Naive thymus-derived CD8-positive, alpha-beta T cell (primary cell): ENCODE data around the gene POLR1G. TPM values are rescaled to one million over a fixed set of nuclear protein-coding genes. Genes with fewer than 3 reads are reported as not detected.
"Not testable (repeated sequence)": the region's sequence is repeated elsewhere in the genome, so short reads cannot be mapped to it uniquely, and the experiment has no call there.

Experiments used
- ATAC-seq, 2 donors: fragments of 150-1000 bp; cut with Tn5 transposase in 1 of 2; sonication (Bioruptor Pico), chemical (Tn5 transposase) in 1 of 2; 1 replicate in 1 of 2; 2 replicates in 1 of 2; pipeline ENCODE4 v1.10.0; 2021; ENCODE audit warnings: mild to moderate bottlenecking in 2 of 2, moderate library complexity in 2 of 2
- POLR2A ChIA-PET: fragments of 350-600 bp; sonication (Branson Sonifier 250); formaldehyde crosslinking; loops from one replicate; lab custom pipeline; 2021; ENCODE audit warnings: antibody characterized with exemption; lab: Charles Lee
- DNase-seq, 10 donors: peaks; one replicate each; pipeline versions ENCODE4 v3.0.0 to v3.0.0-alpha.2; 2020 to 2022
- H3K27ac Mint-ChIP-seq, 10 donors: one replicate each; pipeline ENCODE4 v1.8.0; 2020 to 2022; ENCODE audit warnings: mild to moderate bottlenecking in 10 of 10, mixed read lengths in 10 of 10, moderate library complexity in 4 of 10, inconsistent platforms in 1 of 10
- H3K27me3 Mint-ChIP-seq, 5 donors: one replicate each; pipeline ENCODE4 v1.8.0; 2021 to 2022; ENCODE audit warnings: mixed read lengths in 5 of 5
- H3K36me3 Mint-ChIP-seq, 3 donors: one replicate each; pipeline ENCODE4 v1.8.0; 2020 to 2022; ENCODE audit warnings: mixed read lengths in 3 of 3, mild to moderate bottlenecking in 2 of 3, inconsistent platforms in 1 of 3
- H3K4me1 Mint-ChIP-seq, 4 donors: one replicate each; pipeline ENCODE4 v1.8.0; 2021 to 2022; ENCODE audit warnings: mixed read lengths in 4 of 4
- H3K4me3 Mint-ChIP-seq, 10 donors: one replicate each; pipeline ENCODE4 v1.8.0; 2020 to 2022; ENCODE audit warnings: mild to moderate bottlenecking in 10 of 10, mixed read lengths in 10 of 10, moderate library complexity in 6 of 10, inconsistent platforms in 1 of 10
- H3K9me3 Mint-ChIP-seq, 9 donors: one replicate each; pipeline ENCODE4 v1.8.0; 2020 to 2022; ENCODE audit warnings: mixed read lengths in 9 of 9, mild to moderate bottlenecking in 3 of 9, inconsistent platforms in 1 of 9, moderate library complexity in 1 of 9
- polyA plus RNA-seq, 3 donors: library from polyadenylated mRNA; unstranded; fragments of 300-500 nt; fragmentation: Illumina TruSeq; gene quantifications; one replicate each; pipeline ENCODE4 v1.2.3, GENCODE V29; 2021
- total RNA-seq, 8 experiments: library from RNA in 2 of 8; stranded (reverse) in 2 of 8; gene quantifications; one replicate each; pipeline ENCODE4 v1.2.3 and lab custom pipeline; 2021 to 2026

Gene POLR1G
- total and polyA plus RNA-seq, 5 experiments from 2014 or later = 2.4 to 7.4 (median 3.4) TPM

DNA sequence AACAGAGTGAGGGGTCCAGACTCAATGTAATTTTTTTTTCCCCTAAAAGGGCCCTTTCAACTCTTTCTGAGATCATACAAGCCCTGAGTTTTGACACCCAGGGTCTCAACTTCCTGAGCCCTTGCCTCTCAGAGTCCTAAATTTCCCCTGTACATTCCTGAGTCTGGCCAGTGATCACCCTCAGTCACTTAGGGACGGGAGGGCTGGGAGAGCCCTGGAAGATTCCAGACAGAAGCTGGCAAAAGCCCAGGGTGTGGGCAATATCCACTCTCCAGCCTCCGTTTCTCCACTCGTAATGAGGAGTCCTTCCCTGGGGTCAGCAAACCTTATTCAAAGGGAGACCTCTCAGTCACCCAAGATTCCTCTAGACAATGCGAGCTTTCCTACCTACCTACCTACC lies 3.2 kb upstream of the POLR1G start:
- peaks cover 21 to 48% (median 42%) of the 10 kb centered on the region in 4 donors for H3K4me1 Mint-ChIP-seq
- peak overlapping the region in 2 of 10 donors; percentile 33 to 34 for H3K4me3 Mint-ChIP-seq
- H3K27me3 Mint-ChIP-seq = peaks cover 19 to 59% (median 26%) of the 10 kb centered on the region in 5 donors
- no peak for ATAC-seq
- DNase-seq = no peak
- POLR2A ChIA-PET = interaction anchor here (0.9 kb wide), 1 partner anchor 11 kb away, joined by 3 read pairs; no protein-coding TSS in a partner anchor
- H3K9me3 Mint-ChIP-seq = peaks cover 0 to 3% (median 0%) of the 10 kb centered on the region in 9 donors
- no peak overlapping the region for H3K27ac Mint-ChIP-seq
- H3K36me3 Mint-ChIP-seq = peaks cover 0 to under 1% (median 0%) of the 10 kb centered on the region in 3 donors

DNA sequence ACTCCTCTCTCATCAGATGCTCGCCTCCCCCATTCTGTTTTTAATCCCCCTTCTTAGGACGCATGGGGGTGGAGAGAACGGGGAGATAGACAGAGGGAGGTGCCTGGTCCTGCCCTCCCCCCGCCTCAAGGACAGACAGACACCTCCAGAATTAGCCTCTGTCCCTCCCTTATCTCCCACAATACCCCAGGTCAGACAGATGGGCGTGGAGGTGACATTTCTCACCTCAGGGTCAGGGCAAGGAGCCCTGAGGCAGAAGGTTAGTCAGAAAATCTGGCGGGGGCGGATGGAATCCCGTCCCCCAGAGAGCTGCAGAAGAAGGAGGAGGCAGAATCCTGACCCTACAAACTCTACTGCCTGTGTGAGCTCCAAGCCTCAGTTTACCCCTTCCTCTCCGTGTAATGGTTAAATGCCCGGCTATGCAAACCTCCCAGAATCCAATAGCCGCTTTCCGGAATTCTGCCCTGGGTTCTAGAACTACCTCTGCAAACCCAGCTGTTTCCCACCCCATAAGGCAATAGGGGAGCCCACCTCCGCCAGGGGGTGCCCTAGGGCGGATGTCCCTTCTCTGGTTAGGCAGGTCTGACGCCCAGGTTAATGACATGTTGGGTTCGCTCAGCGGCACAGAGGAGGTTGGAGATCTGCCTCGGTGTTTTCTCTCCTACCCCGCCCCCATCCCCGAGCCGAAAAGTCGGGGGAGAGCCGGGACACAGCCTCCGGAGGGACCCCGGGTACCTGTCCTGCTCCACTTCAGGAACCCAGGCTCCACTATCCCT lies 2.5 kb upstream of the POLR1G start:
- POLR2A ChIA-PET = no interaction called here
- peak overlapping the region; percentile 47 to 100 (median 94) for H3K4me3 Mint-ChIP-seq
- peaks cover 20 to 47% (median 41%) of the 10 kb centered on the region in 4 donors for H3K4me1 Mint-ChIP-seq
- peaks cover 14 to 52% (median 21%) of the 10 kb centered on the region in 5 donors for H3K27me3 Mint-ChIP-seq
- DNase-seq (peak; percentile 39 to 76 (median 50)), ATAC-seq (peak in 1 of 2 donors; percentile 17)
- peak overlapping the region in 3 of 10 donors; percentile 29 to 40 (median 38) for H3K27ac Mint-ChIP-seq
- peaks cover 0 to 5% (median 0%) of the 10 kb centered on the region in 3 donors for H3K36me3 Mint-ChIP-seq
- no peaks in the 10 kb centered on the region for H3K9me3 Mint-ChIP-seq

DNA sequence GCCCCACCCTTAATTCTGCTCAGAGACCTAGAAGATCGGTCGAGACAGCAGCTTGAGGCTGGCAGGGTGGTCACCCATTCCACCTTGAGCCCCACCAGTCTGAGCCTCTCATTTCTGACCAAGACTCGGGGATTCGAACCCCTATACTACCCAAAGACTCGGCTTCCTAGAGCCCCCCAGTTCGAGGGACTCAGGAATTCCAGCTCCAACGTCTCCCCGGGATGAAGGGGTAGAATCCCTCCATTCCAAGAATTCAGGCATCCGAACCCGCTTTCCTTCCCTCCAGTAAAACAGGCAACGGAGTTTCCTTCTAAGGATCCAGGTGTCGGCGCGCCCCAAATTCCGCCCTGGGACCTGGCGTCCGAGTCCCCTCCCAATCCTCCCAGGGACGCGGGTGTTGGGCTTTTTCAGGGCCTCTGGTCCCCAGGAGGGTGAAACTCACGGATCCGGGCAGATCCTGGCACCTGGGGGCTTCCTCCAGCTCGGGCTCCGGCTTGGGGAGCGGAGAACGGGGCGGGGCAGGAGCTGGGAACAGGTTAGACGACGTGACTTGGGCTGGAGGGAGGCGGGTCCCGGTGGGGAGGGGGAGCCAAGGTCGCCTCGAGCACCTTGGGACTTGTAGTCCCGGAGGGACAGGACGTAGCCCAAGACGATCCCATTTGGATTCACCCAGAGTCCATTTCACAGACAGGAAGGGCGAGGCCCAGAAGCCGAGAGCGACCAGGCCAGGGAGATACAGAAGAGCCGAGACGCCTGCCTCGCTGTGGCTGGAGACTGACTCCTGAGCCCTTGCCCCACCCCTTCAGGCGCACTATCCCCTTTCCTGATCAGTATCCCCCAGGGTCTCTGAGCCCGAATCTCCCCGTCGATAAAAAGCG lies 1.6 kb upstream of the POLR1G start, which contains the start of gene PPP1R13L:
Gene PPP1R13L, minus strand, starts transcription at position 513 of the 878 bp plus-strand sequence. CDS start 6,751 bp downstream, outside the sequence.
- peaks cover 12 to 46% (median 21%) of the 10 kb centered on the region in 5 donors for H3K27me3 Mint-ChIP-seq
- H3K9me3 Mint-ChIP-seq = no peaks in the 10 kb centered on the region
- H3K36me3 Mint-ChIP-seq = peaks cover 0 to 7% (median 0%) of the 10 kb centered on the region in 3 donors
- peak within 1 kb of the TSS; percentile 92 to 100 (median 94) for H3K4me3 Mint-ChIP-seq
- H3K4me1 Mint-ChIP-seq = peaks cover 23 to 52% (median 44%) of the 10 kb centered on the region in 4 donors
- POLR2A ChIA-PET = no interaction called here
- no peak for ATAC-seq
- peak in 1 of 10 donors; percentile 19 for DNase-seq
- peak within 1 kb of the TSS; percentile 86 to 98 (median 96) for H3K27ac Mint-ChIP-seq

DNA sequence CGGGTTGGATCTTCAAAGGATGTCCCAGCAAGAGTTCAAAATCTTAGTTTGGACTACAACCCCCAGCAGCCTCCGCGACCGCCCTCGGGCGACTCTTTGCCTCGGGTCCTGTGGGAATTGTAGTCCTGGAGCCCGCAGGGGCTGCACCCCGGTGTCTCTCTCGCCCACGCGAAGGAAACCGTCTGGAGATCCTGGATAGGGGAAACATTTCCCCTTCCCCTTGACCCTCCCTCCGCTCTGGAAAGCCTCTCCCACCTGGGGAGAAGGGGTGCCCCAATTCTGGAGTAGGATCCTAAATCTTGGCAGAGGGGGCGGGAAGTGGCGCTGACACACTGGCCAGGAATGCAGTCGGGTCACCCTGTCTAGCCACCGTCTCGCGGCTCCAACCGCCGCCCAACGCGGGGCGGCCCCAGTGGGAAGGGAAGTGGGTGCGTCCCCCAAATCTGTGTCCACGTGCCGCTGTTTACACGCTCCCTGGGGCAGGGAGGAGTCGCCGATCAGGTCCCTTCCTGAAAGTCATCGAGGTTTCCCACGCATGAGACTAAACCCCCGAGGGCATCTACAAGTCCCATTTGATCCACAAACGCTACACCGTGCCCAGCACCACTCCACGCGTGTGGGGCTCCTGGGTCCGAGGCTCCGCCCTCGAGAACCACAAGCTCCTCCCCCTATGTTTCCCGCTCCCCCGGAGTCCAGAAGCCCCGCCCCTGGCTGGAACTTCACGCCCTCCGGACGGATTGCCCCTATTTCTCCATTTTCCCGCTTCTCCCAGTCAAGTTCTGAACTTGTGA lies 814 bp upstream of the POLR1G start:
- POLR2A ChIA-PET = interaction anchor here (0.6 to 1.2 kb wide), 4 partner anchors 9 to 451 kb away, joined by 3 to 7 read pairs (median 4); partner anchors contain the start of gene CLPTM1
- Mint-ChIP-seq H3K36me3 (peaks cover 0 to 7% (median 0%) of the 10 kb centered on the region in 3 donors), H3K27me3 (peaks cover 12 to 39% (median 21%) of the 10 kb centered on the region in 5 donors), H3K9me3 (no peaks in the 10 kb centered on the region), H3K4me1 (peaks cover 23 to 52% (median 45%) of the 10 kb centered on the region in 4 donors), H3K4me3 (peak overlapping the region; percentile 92 to 100 (median 94)), H3K27ac (peak overlapping the region; percentile 86 to 98 (median 96))
- peak; percentile 72 to 92 (median 82) for DNase-seq
- peak; percentile 63 to 68 for ATAC-seq

DNA sequence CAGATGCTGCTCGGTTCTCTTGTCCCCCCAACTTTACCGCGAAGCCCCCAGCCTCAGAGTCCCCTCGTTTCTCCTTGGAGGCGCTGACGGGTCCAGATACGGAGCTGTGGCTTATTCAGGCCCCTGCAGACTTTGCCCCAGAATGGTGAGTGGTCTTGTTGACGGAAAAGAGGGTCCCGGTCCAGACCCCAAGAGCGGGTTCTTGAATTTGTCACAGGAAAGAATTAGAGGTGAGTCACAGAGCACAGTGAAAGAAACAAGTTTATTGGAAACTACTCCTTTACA lies 589 bp downstream of the POLR1G start:
- no peak for ATAC-seq
- Mint-ChIP-seq H3K27ac (peak overlapping the region in 8 of 10 donors; percentile 51 to 96 (median 76)), H3K9me3 (no peaks in the 10 kb centered on the region), H3K4me3 (peak overlapping the region; percentile 92 to 100 (median 94)), H3K4me1 (peaks cover 23 to 52% (median 46%) of the 10 kb centered on the region in 4 donors), H3K36me3 (peaks cover 0 to 7% (median 0%) of the 10 kb centered on the region in 3 donors), H3K27me3 (peaks cover 10 to 33% (median 19%) of the 10 kb centered on the region in 5 donors)
- no peak for DNase-seq
- POLR2A ChIA-PET = interaction anchor here (0.7 kb wide), 1 partner anchor 13 kb away, joined by 3 read pairs; no protein-coding TSS in a partner anchor

DNA sequence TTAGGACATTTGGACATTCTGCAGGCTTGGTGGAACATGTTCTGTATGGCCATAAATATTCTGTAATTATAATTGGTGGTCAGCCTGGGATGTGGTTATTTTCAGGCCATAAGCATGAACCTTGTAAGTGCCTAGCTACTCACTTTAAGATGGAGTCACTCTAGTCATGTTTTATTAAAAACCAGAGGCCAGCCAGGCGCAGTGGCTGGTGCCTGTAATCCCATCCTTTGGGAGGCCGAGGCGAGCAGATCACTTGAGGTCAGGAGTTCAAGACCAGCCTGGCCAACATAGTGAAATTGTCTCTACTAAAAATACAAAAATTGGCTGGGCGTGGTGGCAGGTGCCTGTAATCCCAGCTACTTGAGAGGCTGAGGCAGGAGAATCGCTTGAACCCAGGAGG lies 1.1 kb downstream of the POLR1G start:
- ATAC-seq = not testable (repeated sequence)
- H3K27ac Mint-ChIP-seq = peak overlapping the region in 1 of 10 donors; percentile 19
- H3K36me3 Mint-ChIP-seq = peaks cover 0 to 11% (median 1%) of the 10 kb centered on the region in 3 donors

DNA sequence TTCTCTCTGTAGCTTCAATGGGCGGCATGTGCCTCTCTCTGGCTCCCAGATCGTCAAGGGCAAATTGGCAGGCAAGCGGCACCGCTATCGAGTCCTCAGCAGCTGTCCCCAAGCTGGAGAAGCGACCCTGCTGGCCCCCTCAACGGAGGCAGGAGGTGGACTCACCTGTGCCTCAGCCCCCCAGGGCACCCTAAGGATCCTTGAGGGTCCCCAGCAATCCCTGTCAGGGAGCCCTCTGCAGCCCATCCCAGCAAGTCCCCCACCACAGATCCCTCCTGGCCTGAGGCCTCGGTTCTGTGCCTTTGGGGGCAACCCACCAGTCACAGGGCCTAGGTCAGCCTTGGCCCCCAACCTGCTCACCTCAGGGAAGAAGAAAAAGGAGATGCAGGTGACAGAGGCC lies 1.7 kb downstream of the POLR1G start:
- peaks cover 0 to 15% (median 4%) of the 10 kb centered on the region in 3 donors for H3K36me3 Mint-ChIP-seq
- H3K9me3 Mint-ChIP-seq = no peaks in the 10 kb centered on the region
- H3K27ac Mint-ChIP-seq = peak overlapping the region in 3 of 10 donors; percentile 40 to 84 (median 50)
- H3K4me1 Mint-ChIP-seq = peaks cover 23 to 52% (median 42%) of the 10 kb centered on the region in 4 donors
- H3K4me3 Mint-ChIP-seq = peak overlapping the region in 8 of 10 donors; percentile 22 to 69 (median 46)
- POLR2A ChIA-PET = no interaction called here
- DNase-seq = no peak
- ATAC-seq = no peak
- H3K27me3 Mint-ChIP-seq = peaks cover 7 to 25% (median 15%) of the 10 kb centered on the region in 5 donors

More for the DNA sequence above, 1.1 kb downstream of the POLR1G start:
- Mint-ChIP-seq H3K27me3 (peaks cover 10 to 30% (median 17%) of the 10 kb centered on the region in 5 donors), H3K4me1 (peaks cover 23 to 52% (median 45%) of the 10 kb centered on the region in 4 donors), H3K4me3 (peak overlapping the region in 7 of 10 donors; percentile 19 to 100 (median 92))
- DNase-seq, H3K9me3 Mint-ChIP-seq: not testable (repeated sequence)
- POLR2A ChIA-PET = interaction anchor here (0.7 kb wide), 1 partner anchor 13 kb away, joined by 3 read pairs; no protein-coding TSS in a partner anchor

DNA sequence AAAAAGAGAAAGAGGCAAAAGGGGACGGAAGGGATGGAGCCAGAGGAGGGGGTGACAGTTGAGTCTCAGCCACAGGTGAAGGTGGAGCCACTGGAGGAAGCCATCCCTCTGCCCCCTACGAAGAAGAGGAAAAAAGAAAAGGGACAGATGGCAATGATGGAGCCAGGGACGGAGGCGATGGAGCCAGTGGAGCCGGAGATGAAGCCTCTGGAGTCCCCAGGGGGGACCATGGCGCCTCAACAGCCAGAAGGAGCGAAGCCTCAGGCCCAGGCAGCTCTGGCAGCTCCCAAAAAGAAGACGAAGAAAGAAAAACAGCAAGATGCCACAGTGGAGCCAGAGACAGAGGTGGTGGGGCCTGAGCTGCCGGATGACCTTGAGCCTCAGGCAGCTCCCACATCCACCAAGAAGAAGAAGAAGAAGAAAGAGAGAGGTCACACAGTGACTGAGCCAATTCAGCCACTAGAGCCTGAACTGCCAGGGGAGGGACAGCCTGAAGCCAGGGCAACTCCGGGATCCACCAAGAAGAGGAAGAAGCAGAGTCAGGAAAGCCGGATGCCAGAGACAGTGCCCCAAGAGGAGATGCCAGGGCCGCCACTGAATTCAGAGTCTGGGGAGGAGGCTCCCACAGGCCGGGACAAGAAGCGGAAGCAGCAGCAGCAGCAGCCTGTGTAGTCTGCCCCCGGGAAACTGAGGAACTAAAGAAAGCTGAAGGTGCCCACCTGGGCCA lies 2.5 kb downstream of the POLR1G start:
- no peak for DNase-seq
- Mint-ChIP-seq H3K4me1 (peaks cover 23 to 46% (median 40%) of the 10 kb centered on the region in 4 donors), H3K27ac (peak overlapping the region in 5 of 10 donors; percentile 4 to 84 (median 43)), H3K36me3 (peaks cover 0 to 24% (median 5%) of the 10 kb centered on the region in 3 donors), H3K4me3 (peak overlapping the region in 1 of 10 donors; percentile 20), H3K27me3 (peaks cover 2 to 16% (median 7%) of the 10 kb centered on the region in 5 donors), H3K9me3 (no peaks in the 10 kb centered on the region)
- no peak for ATAC-seq
- POLR2A ChIA-PET = interaction anchor here (1.4 kb wide), 1 partner anchor 13 kb away, joined by 3 read pairs; no protein-coding TSS in a partner anchor

DNA sequence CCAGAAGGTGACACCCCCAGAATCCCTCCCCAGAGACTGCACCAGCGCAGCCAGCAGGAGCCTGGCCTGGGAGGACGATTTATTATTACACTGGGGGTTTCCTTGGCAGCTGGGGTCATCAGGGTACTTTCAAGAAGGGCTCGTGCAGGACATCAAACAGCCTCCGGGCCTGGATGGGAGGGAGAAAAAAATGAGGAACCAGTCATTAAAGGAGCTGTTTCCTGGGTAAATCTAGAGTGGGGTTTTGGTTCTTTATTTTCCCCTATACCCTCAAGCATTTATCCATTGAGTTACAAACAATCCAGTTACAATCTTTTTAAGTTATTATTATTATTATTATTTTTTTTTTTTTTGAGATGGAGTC lies 3.1 kb downstream of the POLR1G start:
- H3K4me1 Mint-ChIP-seq = peaks cover 18 to 41% (median 35%) of the 10 kb centered on the region in 4 donors
- peaks cover 2 to 10% (median 2%) of the 10 kb centered on the region in 5 donors for H3K27me3 Mint-ChIP-seq
- no peak for ATAC-seq
- peak overlapping the region in 3 of 10 donors; percentile 23 to 84 (median 43) for H3K27ac Mint-ChIP-seq
- no peaks in the 10 kb centered on the region for H3K9me3 Mint-ChIP-seq
- peaks cover 0 to 29% (median 9%) of the 10 kb centered on the region in 3 donors for H3K36me3 Mint-ChIP-seq
- H3K4me3 Mint-ChIP-seq = peak overlapping the region in 1 of 10 donors; percentile 56
- no peak for DNase-seq
- POLR2A ChIA-PET = interaction anchor here (0.7 to 1.4 kb wide), 3 partner anchors 12 to 910 kb away, joined by 3 to 6 read pairs (median 5); no protein-coding TSS in a partner anchor

DNA sequence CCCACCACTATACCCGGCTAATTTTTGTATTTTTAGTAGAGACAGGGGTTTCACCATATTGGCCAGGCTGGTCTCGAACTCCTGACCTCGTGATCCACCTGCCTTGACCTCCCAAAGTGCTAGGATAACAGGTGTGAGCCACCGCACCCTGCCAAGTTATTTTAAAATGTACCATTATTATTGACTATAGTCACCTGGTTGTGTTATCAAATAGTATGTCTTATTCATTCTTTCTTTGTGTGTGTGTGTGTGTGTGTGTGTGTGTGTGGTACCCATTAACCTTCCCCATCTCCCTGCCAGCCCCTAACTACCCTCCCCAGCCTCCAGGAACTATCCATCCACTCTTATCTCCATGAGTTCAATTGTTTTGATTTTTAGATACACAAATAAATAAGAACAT lies 3.9 kb downstream of the POLR1G start:
- Mint-ChIP-seq H3K4me1 (peaks cover 18 to 33% (median 27%) of the 10 kb centered on the region in 4 donors), H3K27ac (peak overlapping the region in 1 of 10 donors; percentile 29), H3K36me3 (peaks cover 0 to 35% (median 10%) of the 10 kb centered on the region in 3 donors)
- not testable (repeated sequence) for H3K27me3 Mint-ChIP-seq, H3K9me3 Mint-ChIP-seq, ATAC-seq, DNase-seq, H3K4me3 Mint-ChIP-seq
- POLR2A ChIA-PET = interaction anchor here (0.7 to 0.8 kb wide), 2 partner anchors 15 to 911 kb away, joined by 5 to 6 read pairs; no protein-coding TSS in a partner anchor
